ENCODE data around the gene TMEM63A.
"Not testable (repeated sequence)": the region's sequence is repeated elsewhere in the genome, so short reads cannot be mapped to it uniquely, and the experiment has no call there.

- not testable (repeated sequence) for TF ChIP-seq EZH2phosphoT487 (IDR thresholded peaks at IDR 0.05; ENCODE audit: insufficient read depth, low read depth); EZH2 (IDR thresholded peaks at IDR 0.05; ENCODE audit: insufficient read depth, poor library complexity, severe bottlenecking)
Measured at GRCh38 chr1:225801146-225801545, 81.0 kb downstream of the TMEM63A start.
